ENCODE results near the gene PRDX3.
"Not testable (repeated sequence)": the region's sequence is repeated elsewhere in the genome, so short reads cannot be mapped to it uniquely, and the experiment has no call there.

- not testable (repeated sequence) for TF ChIP-seq CTCF, POLR2A (IDR thresholded peaks at IDR 0.05)
These were observed 40.7 kb downstream of the PRDX3 start for GRCh38 chr10:119137878-119138277.

Measured in testis (tissue), 2 donors.